Fibroblast of pulmonary artery (primary cell): ENCODE measurements around the gene CD6.

ENCODE experiments used
- DNase-seq: peaks from one replicate; pipeline ENCODE4 v3.0.0-alpha.2; 2010; ENCODE audit warnings: low read depth
- H3K4me3 ChIP-seq: replicated peaks from 2 replicates; pipeline ENCODE4 v1.5.1; 2011; ENCODE audit warnings: low read depth, mild to moderate bottlenecking, control low read depth, low read length, moderate library complexity
- TF ChIP-seq, protein P1 (sequence below): IDR thresholded peaks from 2 replicates; pipeline ENCODE4 v1.5.1; 2011; ENCODE audit warnings: mild to moderate bottlenecking, control low read depth, low read length, inconsistent platforms; ENCODE audit errors: missing control alignments

CD6 gene

DNA sequence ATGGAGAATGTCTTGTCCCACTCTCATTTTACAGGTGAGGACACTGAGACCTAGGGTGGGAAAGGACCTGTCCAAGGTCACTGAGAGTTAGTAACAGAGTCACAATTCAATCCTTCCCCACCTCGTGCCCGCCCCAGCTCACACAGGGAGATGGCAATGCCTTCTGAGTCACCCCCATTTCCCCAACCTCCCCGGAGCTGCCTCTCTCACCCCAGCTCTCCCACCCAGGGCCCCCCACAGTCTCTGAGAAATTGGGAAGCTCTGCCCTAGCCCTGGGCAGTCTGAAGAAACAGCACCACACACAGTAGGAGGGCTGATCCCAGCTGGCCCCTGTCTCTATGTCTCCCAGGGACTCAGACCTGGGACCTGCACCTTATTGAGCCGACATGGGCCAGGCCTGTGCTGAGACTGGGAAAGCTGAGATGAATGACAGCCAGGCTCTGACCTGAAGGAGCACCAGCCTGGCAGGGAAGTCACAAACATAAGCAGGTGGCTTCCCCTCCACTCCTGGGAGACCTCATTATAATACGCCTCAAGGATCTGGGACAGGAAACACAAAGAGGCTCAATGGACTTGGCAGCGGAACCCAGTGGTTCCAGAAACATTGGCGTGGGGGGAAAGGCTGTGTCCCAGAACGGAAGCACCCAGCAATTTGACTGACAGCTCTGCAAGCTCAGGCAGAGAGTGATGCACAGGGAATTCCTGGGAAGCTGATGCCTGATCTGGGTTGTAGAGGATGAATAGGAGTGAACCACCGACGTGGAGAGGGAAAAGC lies 51.0 kb downstream of the CD6 start:
- TF ChIP-seq, protein P1, sequence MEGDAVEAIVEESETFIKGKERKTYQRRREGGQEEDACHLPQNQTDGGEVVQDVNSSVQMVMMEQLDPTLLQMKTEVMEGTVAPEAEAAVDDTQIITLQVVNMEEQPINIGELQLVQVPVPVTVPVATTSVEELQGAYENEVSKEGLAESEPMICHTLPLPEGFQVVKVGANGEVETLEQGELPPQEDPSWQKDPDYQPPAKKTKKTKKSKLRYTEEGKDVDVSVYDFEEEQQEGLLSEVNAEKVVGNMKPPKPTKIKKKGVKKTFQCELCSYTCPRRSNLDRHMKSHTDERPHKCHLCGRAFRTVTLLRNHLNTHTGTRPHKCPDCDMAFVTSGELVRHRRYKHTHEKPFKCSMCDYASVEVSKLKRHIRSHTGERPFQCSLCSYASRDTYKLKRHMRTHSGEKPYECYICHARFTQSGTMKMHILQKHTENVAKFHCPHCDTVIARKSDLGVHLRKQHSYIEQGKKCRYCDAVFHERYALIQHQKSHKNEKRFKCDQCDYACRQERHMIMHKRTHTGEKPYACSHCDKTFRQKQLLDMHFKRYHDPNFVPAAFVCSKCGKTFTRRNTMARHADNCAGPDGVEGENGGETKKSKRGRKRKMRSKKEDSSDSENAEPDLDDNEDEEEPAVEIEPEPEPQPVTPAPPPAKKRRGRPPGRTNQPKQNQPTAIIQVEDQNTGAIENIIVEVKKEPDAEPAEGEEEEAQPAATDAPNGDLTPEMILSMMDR = no peak
- DNase-seq = no peak
- H3K4me3 ChIP-seq = no peak overlapping the region

DNA sequence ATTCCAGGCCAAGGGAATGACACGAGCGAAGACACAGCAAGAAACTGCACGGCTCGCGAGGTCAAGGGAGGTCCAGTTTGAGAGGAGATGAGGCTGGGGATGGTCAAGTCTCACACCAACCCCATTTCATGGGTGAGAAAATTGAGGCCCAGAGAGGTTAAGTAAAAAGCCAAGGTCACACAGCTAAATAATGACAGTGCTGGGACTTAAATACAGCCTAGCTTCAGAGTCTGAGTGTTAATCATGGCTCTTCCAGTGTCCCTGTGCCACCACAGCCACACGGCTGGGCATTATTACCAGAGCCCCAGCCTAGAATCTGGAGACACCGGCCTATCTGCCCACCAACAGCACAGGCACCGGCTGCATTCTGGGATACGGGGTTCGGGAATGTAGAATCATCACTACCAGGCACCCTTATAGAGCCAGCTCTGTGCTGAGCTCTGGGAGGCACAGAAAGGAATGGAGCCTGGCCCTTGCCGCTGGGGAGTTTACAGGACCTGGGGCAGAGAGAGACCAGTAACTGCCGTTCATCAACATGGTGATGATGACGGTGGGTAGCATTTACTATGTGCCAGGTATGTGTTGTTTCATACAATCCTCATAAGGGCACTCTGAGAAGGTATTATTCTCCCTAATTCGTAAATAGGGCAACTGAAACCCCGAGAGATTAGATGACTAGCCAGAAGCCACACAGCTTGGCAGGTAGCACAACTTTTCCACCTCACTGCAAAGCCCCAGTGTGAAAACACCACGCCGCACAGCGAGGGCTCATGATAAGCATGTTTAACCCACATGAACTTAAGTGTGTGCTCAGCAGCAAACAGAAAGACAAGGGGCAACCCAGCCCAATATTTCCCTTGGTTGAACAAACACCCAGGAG lies 51.8 kb downstream of the CD6 start:
- H3K4me3 ChIP-seq = no peak overlapping the region
- no peak for DNase-seq
- TF ChIP-seq, protein P1 = no peak

DNA sequence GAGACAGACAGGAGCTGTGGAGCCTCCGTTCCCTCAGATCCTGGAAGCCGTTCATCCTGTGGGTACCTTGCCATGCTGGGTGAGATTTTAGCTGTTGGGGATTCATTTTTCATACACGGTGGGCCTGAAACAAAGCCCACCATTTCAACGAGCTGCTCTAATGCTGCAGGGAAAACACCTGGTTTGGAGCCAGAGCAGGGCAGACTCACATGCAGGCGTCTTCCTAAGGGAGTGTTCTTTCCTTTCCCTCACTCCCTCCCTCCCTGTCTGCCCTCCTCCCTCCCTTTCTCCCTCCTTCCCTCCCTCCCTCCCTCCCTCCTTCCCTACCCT lies 52.5 kb downstream of the CD6 start:
- DNase-seq = no peak
- H3K4me3 ChIP-seq = no peak overlapping the region
- TF ChIP-seq, protein P1 = no peak

DNA sequence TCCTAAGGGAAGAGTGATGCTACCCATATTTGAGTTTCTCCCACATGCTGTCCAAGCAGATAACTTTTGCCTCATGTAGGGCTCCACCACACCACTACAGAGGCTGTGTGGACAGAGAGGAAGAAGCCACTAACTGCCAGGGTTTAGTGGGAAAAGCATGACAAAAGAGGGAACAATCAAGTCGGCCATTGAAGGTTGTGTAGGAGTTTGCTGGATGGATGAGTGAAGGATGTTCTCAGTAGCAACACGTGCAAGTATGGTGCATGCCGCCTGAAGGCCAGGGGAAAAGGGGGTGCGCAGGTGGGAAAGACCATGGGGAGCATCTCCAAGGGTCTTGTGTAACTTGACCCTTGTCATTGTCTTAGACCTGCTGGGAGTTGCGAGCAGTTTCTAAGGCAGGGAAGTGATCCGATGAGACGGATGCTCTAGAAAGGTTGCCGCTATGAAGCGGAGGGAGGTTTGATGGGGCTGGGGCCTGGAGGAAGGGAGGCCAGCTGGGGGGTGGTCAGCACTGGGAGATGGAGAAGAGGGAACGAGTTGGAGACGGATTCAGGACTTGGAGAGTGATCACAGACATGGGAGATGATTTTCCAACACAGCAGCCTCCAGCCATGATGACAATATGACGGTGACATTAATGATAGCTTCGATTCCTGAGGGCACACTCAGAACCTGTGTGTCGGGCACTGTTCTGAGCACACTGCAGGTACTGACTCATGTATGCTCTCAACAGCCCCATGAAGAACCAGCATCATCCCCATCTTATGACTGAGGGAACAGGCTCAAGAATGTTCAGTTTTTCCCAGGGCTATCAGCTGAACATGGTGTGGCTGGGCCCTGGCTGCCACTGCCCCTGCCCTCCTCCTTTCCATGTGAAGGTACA lies 53.7 kb downstream of the CD6 start:
- DNase-seq = no peak
- H3K4me3 ChIP-seq = no peak overlapping the region

DNA sequence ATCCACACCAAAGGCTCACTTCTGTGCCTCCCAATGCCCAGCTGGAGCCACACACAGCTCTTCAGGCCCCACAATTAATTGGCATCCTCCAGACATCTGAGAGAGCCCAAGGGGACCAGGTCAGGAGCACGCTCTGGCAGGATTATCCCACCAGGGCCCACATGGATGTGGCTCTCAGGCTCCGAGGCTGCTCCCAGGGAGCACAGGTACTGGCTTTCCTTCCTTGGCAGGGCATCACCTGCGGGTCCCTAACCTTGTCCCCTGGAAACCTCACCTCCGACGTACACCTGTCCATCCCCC lies 54.3 kb downstream of the CD6 start:
- TF ChIP-seq, protein P1 = no peak
- H3K4me3 ChIP-seq = no peak overlapping the region
- DNase-seq = no peak

More for the DNA sequence above, 53.7 kb downstream of the CD6 start:
- TF ChIP-seq, protein P1 = no peak

DNA sequence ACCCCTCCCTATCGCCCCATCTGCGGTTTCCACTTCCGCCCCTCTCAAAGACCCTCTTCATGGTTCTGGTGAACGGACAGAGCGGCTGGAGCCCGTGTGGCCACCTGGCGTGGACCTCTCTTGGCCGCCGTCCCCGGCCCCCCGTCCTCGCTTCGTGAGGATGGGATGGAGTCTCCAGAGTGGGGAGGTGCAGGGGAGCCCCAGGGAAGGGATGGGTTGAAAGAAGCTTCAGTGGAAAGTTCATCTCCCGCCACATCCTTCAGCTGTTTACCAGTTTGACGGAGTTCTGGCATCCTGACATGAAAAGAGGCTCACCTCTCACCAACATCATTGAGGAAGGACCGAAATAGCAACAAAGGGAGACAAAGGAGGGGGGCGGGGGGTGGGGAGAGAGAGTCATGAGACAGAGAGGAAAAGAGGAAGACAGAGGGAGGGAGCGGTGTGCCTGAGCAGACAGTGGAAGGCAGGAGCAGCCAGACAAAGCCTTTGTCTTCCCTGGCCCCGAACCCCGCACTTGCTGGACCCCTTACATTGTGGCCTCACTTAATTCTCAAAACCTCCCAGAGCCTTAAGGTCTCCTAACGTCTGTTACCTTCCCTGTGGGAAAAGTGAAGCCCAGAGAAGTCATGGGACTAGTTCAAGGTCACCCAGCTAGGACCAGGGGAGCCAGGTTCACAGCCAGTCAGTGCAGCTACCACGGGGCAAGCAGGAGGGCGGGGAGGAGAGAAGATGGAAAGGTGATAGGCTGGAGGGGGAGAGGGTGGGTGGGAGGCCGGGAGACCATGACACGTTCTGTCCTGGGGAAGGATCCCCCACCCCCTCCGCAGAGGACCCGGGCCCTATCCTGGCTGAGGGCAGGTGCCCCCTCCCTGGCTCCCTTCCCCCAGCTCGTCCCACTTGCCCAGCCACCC lies 54.9 kb downstream of the CD6 start:
- DNase-seq = no peak
- H3K4me3 ChIP-seq = no peak overlapping the region
- TF ChIP-seq, protein P1 = no peak
